Suppressor macrophage treated with lipopolysaccharide for 4 hours (primary cell): ENCODE measurements around the gene GABRG1.

Experiments
- DNase-seq: peaks from one replicate; pipeline ENCODE4 v3.0.0-alpha.2; 2020

GABRG1 gene

GRCh38 chr4:46123913-46124755 is at the start of gene GABRG1:
GABRG1 (minus strand) TSS chr4:46124054; CDS start chr4:46123913, 141 bp downstream.
- DNase-seq: no peak

- DNase-seq: no peak
These were observed 23.1 kb upstream of the GABRG1 start for GRCh38 chr4:46146993-46147392.

DNA sequence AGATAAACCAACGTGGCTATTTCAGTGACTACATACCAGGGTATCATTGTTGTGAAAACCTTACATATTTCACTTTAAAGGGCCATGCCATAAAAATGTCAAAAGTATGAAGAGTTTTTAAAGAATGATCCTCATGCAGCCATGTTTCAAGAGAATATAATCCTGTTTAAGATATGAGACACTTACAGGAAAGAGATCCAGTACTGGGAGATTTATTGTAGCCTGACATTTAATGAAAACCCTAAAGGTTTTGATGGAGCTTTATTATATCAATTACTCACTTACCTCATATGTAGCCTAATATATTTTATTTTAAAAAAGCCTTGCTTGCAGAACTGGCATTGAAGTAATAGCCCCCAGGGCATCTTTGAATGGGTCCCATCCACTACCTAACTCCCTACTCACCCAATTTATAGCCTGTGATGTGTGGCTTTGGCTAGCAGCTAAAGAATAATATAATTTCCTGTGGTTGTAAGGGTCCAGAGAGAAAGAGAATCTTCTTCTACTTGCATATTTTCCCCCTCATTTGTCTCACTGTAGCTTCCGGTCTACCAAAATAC is 7.7 kb upstream of the GABRG1 start:
- no peak for DNase-seq

- DNase-seq: no peak
These were observed 1.0 kb upstream of the GABRG1 start for GRCh38 chr4:46124773-46125413.

- no peak for DNase-seq
These were observed 42.2 kb downstream of the GABRG1 start for GRCh38 chr4:46081674-46082073.

GRCh38 chr4:46081248-46081647 is 42.6 kb downstream of the GABRG1 start:
- DNase-seq: no peak

DNA sequence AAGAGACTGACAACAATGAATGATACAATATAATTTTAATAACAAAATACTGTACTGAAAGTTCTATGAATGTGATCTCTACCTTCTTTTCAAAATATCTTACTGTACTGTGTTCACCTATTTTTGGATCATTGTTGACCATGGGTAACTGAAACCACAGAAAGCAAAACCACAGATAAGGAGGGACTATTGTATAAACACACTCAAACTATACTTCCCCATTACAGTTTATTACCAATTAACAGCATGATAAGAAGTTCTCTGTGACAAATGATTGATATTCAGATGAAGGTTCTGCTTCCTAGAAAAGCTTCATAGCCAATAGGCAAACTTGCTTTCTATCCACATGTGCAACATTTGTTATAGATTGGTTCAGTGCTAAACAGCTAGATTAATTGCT is 50.1 kb downstream of the GABRG1 start:
- no peak for DNase-seq

- no peak for DNase-seq
These were observed 72.5 kb downstream of the GABRG1 start for GRCh38 chr4:46051392-46051791.

DNA sequence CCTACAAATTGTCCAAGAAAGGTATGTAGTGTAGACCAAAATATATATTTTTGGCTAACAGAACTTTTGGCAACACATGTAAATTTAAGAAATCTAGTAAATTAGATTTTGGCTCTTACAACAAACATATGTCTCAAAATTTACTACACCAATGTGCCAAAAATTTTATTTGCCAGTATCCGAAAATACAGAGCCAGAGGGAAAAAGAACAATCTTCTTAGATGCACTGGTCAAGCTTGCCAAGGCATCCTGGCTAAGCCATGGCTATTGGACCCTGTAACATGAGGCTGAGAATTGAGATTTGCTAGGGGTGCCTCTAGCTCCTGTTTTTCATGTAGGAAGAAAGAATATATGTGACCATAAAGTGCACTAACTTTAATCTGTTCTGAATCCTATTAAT is 91.8 kb downstream of the GABRG1 start:
- DNase-seq: no peak

GRCh38 chr4:46016306-46016705 is 107.5 kb downstream of the GABRG1 start:
- no peak for DNase-seq

GRCh38 chr4:45992728-45993127 is 131.1 kb downstream of the GABRG1 start:
- DNase-seq: no peak

GRCh38 chr4:45989775-45990174 is 134.1 kb downstream of the GABRG1 start:
- no peak for DNase-seq

DNA sequence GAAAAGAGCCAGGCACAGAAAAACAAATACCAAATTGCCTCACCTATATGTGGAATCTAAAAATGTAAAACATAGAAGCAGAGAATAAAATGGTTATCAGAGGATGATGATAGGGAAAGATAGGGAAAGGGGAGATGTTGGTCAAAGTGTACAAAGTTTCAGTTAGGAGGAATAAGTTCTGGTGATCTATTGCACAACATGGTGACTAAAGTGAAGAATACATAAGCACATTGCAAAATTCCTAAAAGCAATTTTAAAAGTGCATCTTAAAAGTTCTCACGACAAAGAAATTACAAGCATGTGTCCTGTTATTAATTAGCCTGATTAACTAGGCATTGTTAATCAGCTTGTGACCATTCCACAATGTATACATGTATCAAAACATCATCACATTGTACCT is 136.0 kb downstream of the GABRG1 start:
- no peak for DNase-seq
